T-helper 1 cell treated with Interleukin-12 subunit alpha and Interleukin-12 subunit beta and Interleukin-4 antibody, amounts not matched to agents 30 μg/mL and 1 μg/mL, for 36 hours (primary cell): Measurements from ENCODE around the gene ALDH3B1.

Experiments
- H3K27ac Mint-ChIP-seq: one replicate; pipeline ENCODE4 v1.8.0; 2021; ENCODE audit warnings: mild to moderate bottlenecking, mixed read lengths
- H3K27me3 Mint-ChIP-seq: one replicate; pipeline ENCODE4 v1.8.0; 2021; ENCODE audit warnings: low read depth, mixed read lengths
- H3K36me3 Mint-ChIP-seq: one replicate; pipeline ENCODE4 v1.8.0; 2021; ENCODE audit warnings: low read depth, mixed read lengths
- H3K4me1 Mint-ChIP-seq: one replicate; pipeline ENCODE4 v1.8.0; 2021; ENCODE audit warnings: low read depth, mixed read lengths
- H3K4me3 Mint-ChIP-seq: one replicate; pipeline ENCODE4 v1.8.0; 2021; ENCODE audit warnings: mild to moderate bottlenecking, moderate library complexity, mixed read lengths
- H3K9me3 Mint-ChIP-seq: one replicate; pipeline ENCODE4 v1.8.0; 2021; ENCODE audit warnings: mixed read lengths

ALDH3B1 gene

GRCh38 chr11:68006606-68007166, 3.4 kb upstream of the ALDH3B1 start:
- Mint-ChIP-seq H3K4me3 (no peak overlapping the region), H3K9me3 (no peaks in the 10 kb centered on the region), H3K27ac (no peak overlapping the region), H3K4me1 (peaks cover 21% of the 10 kb centered on the region), H3K27me3 (no peaks in the 10 kb centered on the region), H3K36me3 (peaks cover 2% of the 10 kb centered on the region)

GRCh38 chr11:68007498-68008380, 2.4 kb upstream of the ALDH3B1 start:
- Mint-ChIP-seq H3K27me3 (no peaks in the 10 kb centered on the region), H3K4me3 (no peak overlapping the region), H3K9me3 (no peaks in the 10 kb centered on the region), H3K27ac (no peak overlapping the region), H3K36me3 (no peaks in the 10 kb centered on the region), H3K4me1 (peaks cover 14% of the 10 kb centered on the region)

- Mint-ChIP-seq H3K9me3 (no peaks in the 10 kb centered on the region), H3K4me3 (no peak overlapping the region), H3K36me3 (no peaks in the 10 kb centered on the region), H3K27ac (no peak overlapping the region), H3K4me1 (peaks cover 12% of the 10 kb centered on the region), H3K27me3 (no peaks in the 10 kb centered on the region)
Measured at GRCh38 chr11:68008381-68009337, 1.5 kb upstream of the ALDH3B1 start.

- H3K27me3 Mint-ChIP-seq, result no peaks in the 10 kb centered on the region
- no peak overlapping the region for H3K27ac Mint-ChIP-seq
- H3K4me1 Mint-ChIP-seq, result peaks cover 10% of the 10 kb centered on the region
- no peak overlapping the region for H3K4me3 Mint-ChIP-seq
- H3K9me3 Mint-ChIP-seq, result no peaks in the 10 kb centered on the region
- no peaks in the 10 kb centered on the region for H3K36me3 Mint-ChIP-seq
Measured at GRCh38 chr11:68009391-68010089, 587 bp upstream of the ALDH3B1 start.

GRCh38 chr11:68011051-68011943, 1.2 kb downstream of the ALDH3B1 start:
- Mint-ChIP-seq H3K36me3 (no peaks in the 10 kb centered on the region), H3K27ac (no peak overlapping the region), H3K4me3 (no peak overlapping the region), H3K9me3 (no peaks in the 10 kb centered on the region), H3K4me1 (peaks cover 5% of the 10 kb centered on the region), H3K27me3 (no peaks in the 10 kb centered on the region)

- Mint-ChIP-seq H3K36me3 (no peaks in the 10 kb centered on the region), H3K4me1 (peaks cover 5% of the 10 kb centered on the region), H3K27me3 (no peaks in the 10 kb centered on the region)
Measured at GRCh38 chr11:68012044-68012842, 2.1 kb downstream of the ALDH3B1 start.

GRCh38 chr11:68012843-68013610, 2.9 kb downstream of the ALDH3B1 start:
- no peak overlapping the region for H3K4me3 Mint-ChIP-seq
- no peak overlapping the region for H3K27ac Mint-ChIP-seq
- no peaks in the 10 kb centered on the region for H3K9me3 Mint-ChIP-seq
- peaks cover 5% of the 10 kb centered on the region for H3K4me1 Mint-ChIP-seq
- H3K36me3 Mint-ChIP-seq, result no peaks in the 10 kb centered on the region
- H3K27me3 Mint-ChIP-seq, result no peaks in the 10 kb centered on the region

More at GRCh38 chr11:68012044-68012842, 2.1 kb downstream of the ALDH3B1 start:
- Mint-ChIP-seq H3K9me3 (no peaks in the 10 kb centered on the region), H3K27ac (no peak overlapping the region), H3K4me3 (no peak overlapping the region)

- Mint-ChIP-seq H3K4me3 (no peak overlapping the region), H3K9me3 (no peaks in the 10 kb centered on the region), H3K27ac (no peak overlapping the region), H3K4me1 (peaks cover 5% of the 10 kb centered on the region), H3K36me3 (no peaks in the 10 kb centered on the region), H3K27me3 (no peaks in the 10 kb centered on the region)
Measured at GRCh38 chr11:68013611-68014156, 3.6 kb downstream of the ALDH3B1 start.

GRCh38 chr11:68014157-68014946, 4.2 kb downstream of the ALDH3B1 start:
- Mint-ChIP-seq H3K9me3 (no peaks in the 10 kb centered on the region), H3K4me3 (no peak overlapping the region), H3K4me1 (peaks cover 1% of the 10 kb centered on the region), H3K36me3 (no peaks in the 10 kb centered on the region), H3K27ac (no peak overlapping the region), H3K27me3 (no peaks in the 10 kb centered on the region)

- H3K27ac Mint-ChIP-seq, result no peak overlapping the region
- H3K9me3 Mint-ChIP-seq, result no peaks in the 10 kb centered on the region
- no peaks in the 10 kb centered on the region for H3K27me3 Mint-ChIP-seq
- H3K4me3 Mint-ChIP-seq, result no peak overlapping the region
- no peaks in the 10 kb centered on the region for H3K4me1 Mint-ChIP-seq
- no peaks in the 10 kb centered on the region for H3K36me3 Mint-ChIP-seq
Measured at GRCh38 chr11:68014947-68015447, 4.9 kb downstream of the ALDH3B1 start.

- no peaks in the 10 kb centered on the region for H3K36me3 Mint-ChIP-seq
- H3K9me3 Mint-ChIP-seq, result no peaks in the 10 kb centered on the region
- H3K27ac Mint-ChIP-seq, result no peak overlapping the region
- H3K4me3 Mint-ChIP-seq, result no peak overlapping the region
- H3K27me3 Mint-ChIP-seq, result no peaks in the 10 kb centered on the region
- H3K4me1 Mint-ChIP-seq, result no peaks in the 10 kb centered on the region
Measured at GRCh38 chr11:68015467-68015866, 5.3 kb downstream of the ALDH3B1 start.
